ENCODE results near the gene GABRB2. TPM values are rescaled to one million over a fixed set of nuclear protein-coding genes. Genes with fewer than 3 reads are reported as not detected.

GABRB2 gene
- total and polyA plus RNA-seq, 4 donors = 0.08 TPM; not detected in 3

- no peak for TF ChIP-seq RAD21 (IDR thresholded peaks at IDR 0.05)
- TF ChIP-seq, protein P1, sequence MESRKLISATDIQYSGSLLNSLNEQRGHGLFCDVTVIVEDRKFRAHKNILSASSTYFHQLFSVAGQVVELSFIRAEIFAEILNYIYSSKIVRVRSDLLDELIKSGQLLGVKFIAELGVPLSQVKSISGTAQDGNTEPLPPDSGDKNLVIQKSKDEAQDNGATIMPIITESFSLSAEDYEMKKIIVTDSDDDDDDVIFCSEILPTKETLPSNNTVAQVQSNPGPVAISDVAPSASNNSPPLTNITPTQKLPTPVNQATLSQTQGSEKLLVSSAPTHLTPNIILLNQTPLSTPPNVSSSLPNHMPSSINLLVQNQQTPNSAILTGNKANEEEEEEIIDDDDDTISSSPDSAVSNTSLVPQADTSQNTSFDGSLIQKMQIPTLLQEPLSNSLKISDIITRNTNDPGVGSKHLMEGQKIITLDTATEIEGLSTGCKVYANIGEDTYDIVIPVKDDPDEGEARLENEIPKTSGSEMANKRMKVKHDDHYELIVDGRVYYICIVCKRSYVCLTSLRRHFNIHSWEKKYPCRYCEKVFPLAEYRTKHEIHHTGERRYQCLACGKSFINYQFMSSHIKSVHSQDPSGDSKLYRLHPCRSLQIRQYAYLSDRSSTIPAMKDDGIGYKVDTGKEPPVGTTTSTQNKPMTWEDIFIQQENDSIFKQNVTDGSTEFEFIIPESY (IDR thresholded peaks at IDR 0.05) = no peak
- TF ChIP-seq GABPA (IDR thresholded peaks at IDR 0.05 in 1 of 2, conservative IDR thresholded peaks at IDR 0.05 in 1 of 2) = no peak
- TF ChIP-seq HNF4A (conservative IDR thresholded peaks at IDR 0.05) = no peak
- no peak for TF ChIP-seq FOXA1 (IDR thresholded peaks at IDR 0.05)
- TF ChIP-seq ATF3 (IDR thresholded peaks at IDR 0.05) = no peak
- TF ChIP-seq SP1 (IDR thresholded peaks at IDR 0.05) = no peak
- no peaks in the 10 kb centered on the region for H3K36me3 ChIP-seq (ENCODE audit: control insufficient read depth in 4 of 4, insufficient read depth in 3 of 4, low read depth in 1 of 4, low read length in 3 of 4)
- WGBS = 63% methylated on average over 2 of the region's 2 CpGs
- H3K4me1 ChIP-seq (ENCODE audit: control insufficient read depth in 4 of 4, insufficient read depth in 4 of 4, low read length in 3 of 4) = no peaks in the 10 kb centered on the region
- H3K9ac ChIP-seq (ENCODE audit: low read depth in 1 of 2, low read length in 2 of 2) = no peak overlapping the region
- no peak overlapping the region for H3K4me3 ChIP-seq (ENCODE audit: low read depth in 1 of 3, low read length in 3 of 3)
- H3K9me3 ChIP-seq (ENCODE audit: control insufficient read depth in 4 of 4, low read length in 3 of 4) = no peaks in the 10 kb centered on the region
- no peak for DNase-seq (ENCODE audit: low spot score)
- peaks cover 0 to 5% (median 0%) of the 10 kb centered on the region in 4 donors for H3K27me3 ChIP-seq (ENCODE audit: control insufficient read depth in 4 of 4, insufficient read depth in 4 of 4, low read length in 3 of 4)
- no peak overlapping the region for H3K27ac ChIP-seq (ENCODE audit: low read depth in 1 of 2, low read length in 2 of 2)
These were observed 143.4 kb downstream of the GABRB2 start for GRCh38 chr5:161403121-161403520.

DNA sequence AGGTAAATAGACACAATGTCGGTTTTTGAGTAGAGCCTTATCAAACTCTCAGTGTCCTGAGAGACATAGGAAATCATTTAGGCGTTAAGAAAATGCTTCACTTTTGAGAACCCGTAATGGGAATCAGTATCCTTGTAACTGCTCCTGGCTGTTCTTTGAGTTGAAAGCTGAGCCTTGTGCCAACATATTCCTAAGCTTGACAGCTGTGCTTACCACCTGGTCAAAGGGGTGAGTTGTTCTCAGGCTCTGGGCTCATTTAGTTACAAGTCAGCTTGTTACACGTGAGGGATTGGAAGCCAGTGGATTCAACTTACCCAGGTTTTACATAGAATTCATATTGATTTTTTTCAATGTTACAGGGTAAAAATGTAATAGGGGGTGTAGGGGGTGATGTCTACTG lies 145.9 kb downstream of the GABRB2 start:
- WGBS = 52% methylated on average over 4 of the region's 4 CpGs

More for the DNA sequence above, 145.9 kb downstream of the GABRB2 start:
- H3K36me3 ChIP-seq (ENCODE audit: control insufficient read depth in 4 of 4, insufficient read depth in 3 of 4, low read depth in 1 of 4, low read length in 3 of 4) = no peaks in the 10 kb centered on the region
- no peak for DNase-seq (ENCODE audit: low spot score)
- no peaks in the 10 kb centered on the region for H3K9me3 ChIP-seq (ENCODE audit: control insufficient read depth in 4 of 4, low read length in 3 of 4)
- H3K9ac ChIP-seq (ENCODE audit: low read depth in 1 of 2, low read length in 2 of 2) = no peak overlapping the region
- H3K4me3 ChIP-seq (ENCODE audit: low read depth in 1 of 3, low read length in 3 of 3) = no peak overlapping the region
- peaks cover 0 to 5% (median 0%) of the 10 kb centered on the region in 4 donors for H3K27me3 ChIP-seq (ENCODE audit: control insufficient read depth in 4 of 4, insufficient read depth in 4 of 4, low read length in 3 of 4)
- H3K27ac ChIP-seq (ENCODE audit: low read depth in 1 of 2, low read length in 2 of 2) = no peak overlapping the region
- no peak for TF ChIP-seq FOXA1 (IDR thresholded peaks at IDR 0.05)
- TF ChIP-seq GABPA (IDR thresholded peaks at IDR 0.05 in 1 of 2, conservative IDR thresholded peaks at IDR 0.05 in 1 of 2) = no peak
- TF ChIP-seq RAD21 (IDR thresholded peaks at IDR 0.05) = no peak
- no peak for TF ChIP-seq TAF1 (conservative IDR thresholded peaks at IDR 0.05)
- TF ChIP-seq EGR1 (IDR thresholded peaks at IDR 0.05; ENCODE audit: low read depth in 2 of 2) = no peak
- TF ChIP-seq JUND (IDR thresholded peaks at IDR 0.05) = no peak
- no peak for TF ChIP-seq FOXA2 (IDR thresholded peaks at IDR 0.05)
- TF ChIP-seq YY1 (IDR thresholded peaks at IDR 0.05) = no peak
- TF ChIP-seq, protein P2, sequence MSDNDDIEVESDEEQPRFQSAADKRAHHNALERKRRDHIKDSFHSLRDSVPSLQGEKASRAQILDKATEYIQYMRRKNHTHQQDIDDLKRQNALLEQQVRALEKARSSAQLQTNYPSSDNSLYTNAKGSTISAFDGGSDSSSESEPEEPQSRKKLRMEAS (IDR thresholded peaks at IDR 0.05) = no peak
- no peak for TF ChIP-seq HNF4A (conservative IDR thresholded peaks at IDR 0.05)
- TF ChIP-seq HNF4G (IDR thresholded peaks at IDR 0.05) = no peak
- TF ChIP-seq CTCF (IDR thresholded peaks at IDR 0.05; ENCODE audit: low read depth, low read length, missing input control) = no peak
- no peak for TF ChIP-seq NR2F2 (IDR thresholded peaks at IDR 0.05)
- no peak for TF ChIP-seq ATF3 (IDR thresholded peaks at IDR 0.05)
- TF ChIP-seq, protein P1 (IDR thresholded peaks at IDR 0.05) = no peak
- no peak for TF ChIP-seq RXRA (IDR thresholded peaks at IDR 0.05)
- TF ChIP-seq, protein P3, sequence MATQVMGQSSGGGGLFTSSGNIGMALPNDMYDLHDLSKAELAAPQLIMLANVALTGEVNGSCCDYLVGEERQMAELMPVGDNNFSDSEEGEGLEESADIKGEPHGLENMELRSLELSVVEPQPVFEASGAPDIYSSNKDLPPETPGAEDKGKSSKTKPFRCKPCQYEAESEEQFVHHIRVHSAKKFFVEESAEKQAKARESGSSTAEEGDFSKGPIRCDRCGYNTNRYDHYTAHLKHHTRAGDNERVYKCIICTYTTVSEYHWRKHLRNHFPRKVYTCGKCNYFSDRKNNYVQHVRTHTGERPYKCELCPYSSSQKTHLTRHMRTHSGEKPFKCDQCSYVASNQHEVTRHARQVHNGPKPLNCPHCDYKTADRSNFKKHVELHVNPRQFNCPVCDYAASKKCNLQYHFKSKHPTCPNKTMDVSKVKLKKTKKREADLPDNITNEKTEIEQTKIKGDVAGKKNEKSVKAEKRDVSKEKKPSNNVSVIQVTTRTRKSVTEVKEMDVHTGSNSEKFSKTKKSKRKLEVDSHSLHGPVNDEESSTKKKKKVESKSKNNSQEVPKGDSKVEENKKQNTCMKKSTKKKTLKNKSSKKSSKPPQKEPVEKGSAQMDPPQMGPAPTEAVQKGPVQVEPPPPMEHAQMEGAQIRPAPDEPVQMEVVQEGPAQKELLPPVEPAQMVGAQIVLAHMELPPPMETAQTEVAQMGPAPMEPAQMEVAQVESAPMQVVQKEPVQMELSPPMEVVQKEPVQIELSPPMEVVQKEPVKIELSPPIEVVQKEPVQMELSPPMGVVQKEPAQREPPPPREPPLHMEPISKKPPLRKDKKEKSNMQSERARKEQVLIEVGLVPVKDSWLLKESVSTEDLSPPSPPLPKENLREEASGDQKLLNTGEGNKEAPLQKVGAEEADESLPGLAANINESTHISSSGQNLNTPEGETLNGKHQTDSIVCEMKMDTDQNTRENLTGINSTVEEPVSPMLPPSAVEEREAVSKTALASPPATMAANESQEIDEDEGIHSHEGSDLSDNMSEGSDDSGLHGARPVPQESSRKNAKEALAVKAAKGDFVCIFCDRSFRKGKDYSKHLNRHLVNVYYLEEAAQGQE (IDR thresholded peaks at IDR 0.05) = no peak
- H3K4me1 ChIP-seq (ENCODE audit: control insufficient read depth in 4 of 4, insufficient read depth in 4 of 4, low read length in 3 of 4) = no peaks in the 10 kb centered on the region

Measured in liver (tissue), 9 donors.